K562 (cell line): ENCODE results near the gene OR4K14. TPM values are rescaled to one million over a fixed set of nuclear protein-coding genes. Genes with fewer than 3 reads are reported as not detected.
A peak's percentile ranks its signal among the peaks of the same experiment; 100 is the strongest.

Experiments
- EP300 ChIP-seq: IDR thresholded peaks from 2 replicates; pipeline ENCODE4 v1.6.1; 2012; ENCODE audit warnings: low read length, improper control_type of control experiment
- HES1 ChIP-seq: fragments of 450-650 bp; IDR thresholded peaks from 2 replicates; pipeline ENCODE4 v1.6.1; 2016; ENCODE audit warnings: low read depth, mild to moderate bottlenecking, moderate library complexity
- MYBL2 ChIP-seq, 2 experiments: fragments of 450-650 bp in 1 of 2; sonication (generic) in 1 of 2; formaldehyde crosslinking in 1 of 2; IDR thresholded peaks; 2 replicates each; pipeline versions ENCODE4 v1.6.1 to v1.8.1; 2017 to 2022; ENCODE audit warnings: borderline replicate concordance in 1 of 2, inconsistent platforms in 1 of 2, low read depth in 1 of 2, mild to moderate bottlenecking in 1 of 2, missing genetic modification reagents in 1 of 2, moderate library complexity in 1 of 2
- NFE2L1 ChIP-seq: fragments of 450-650 bp; IDR thresholded peaks from 2 replicates; pipeline ENCODE4 v1.6.1; 2016; ENCODE audit warnings: missing genetic modification characterization, low read depth, mild to moderate bottlenecking, missing compliant biosample characterization, moderate library complexity, borderline replicate concordance
- NFIC ChIP-seq: fragments of 450-650 bp; IDR thresholded peaks from 2 replicates; pipeline ENCODE4 v1.6.1; 2017; ENCODE audit warnings: mild to moderate bottlenecking, inconsistent platforms
- POLR2B ChIP-seq: fragments of 450-650 bp; IDR thresholded peaks from 2 replicates; pipeline ENCODE4 v1.6.1; 2018; ENCODE audit warnings: low read depth; ENCODE audit not compliant: partially characterized antibody
- POLR2H ChIP-seq: IDR thresholded peaks from 2 replicates; pipeline ENCODE4 v1.6.1; 2016; ENCODE audit warnings: missing genetic modification characterization, low read depth, mild to moderate bottlenecking, control low read depth, missing compliant biosample characterization, moderate library complexity
- PTRF ChIP-seq: fragments of 450-650 bp; IDR thresholded peaks from 2 replicates; pipeline ENCODE4 v1.6.1; 2016; ENCODE audit warnings: mild to moderate bottlenecking, missing genetic modification characterization, missing compliant biosample characterization
- SAFB2 ChIP-seq: fragments of 200-400 bp; formaldehyde crosslinking; IDR thresholded peaks from 2 replicates; pipeline ENCODE4 v1.6.1; 2018; ENCODE audit warnings: borderline replicate concordance, low read length, low read depth, moderate library complexity; ENCODE audit not compliant: severe bottlenecking
- SETDB1 ChIP-seq: IDR thresholded peaks from one replicate; pipeline ENCODE4 v1.6.1; 2012; ENCODE audit warnings: low read length, control low read depth, inconsistent platforms
- SMARCA4 ChIP-seq: fragments of 450-650 bp; IDR thresholded peaks from 2 replicates; pipeline ENCODE4 v1.6.1; 2016
- SNRNP70 ChIP-seq: fragments of 200-400 bp; formaldehyde crosslinking; optimal IDR thresholded peaks from 2 replicates; pipeline ENCODE3; 2017; ENCODE audit warnings: low read depth, low read length
- THAP12 ChIP-seq: fragments of 250-450 bp; sonication (Bioruptor Pico); IDR thresholded peaks from 2 replicates; pipeline ENCODE4 v1.9.0; 2021; ENCODE audit warnings: mild to moderate bottlenecking, inconsistent platforms
- ZBTB11 ChIP-seq, 3 experiments: fragments of 200-800 bp in 1 of 3; fragments of 250-450 bp in 1 of 3; fragments of 450-650 bp in 1 of 3; sonication (Bioruptor Pico) in 1 of 3; sonication (Bioruptor generic) in 1 of 3; formaldehyde crosslinking in 1 of 3; IDR thresholded peaks; 2 replicates each; pipeline versions ENCODE4 v1.6.1 to v1.8.0; 2016 to 2022; ENCODE audit warnings: mild to moderate bottlenecking in 2 of 3, missing genetic modification characterization in 2 of 3, missing compliant biosample characterization in 1 of 3, moderate library complexity in 1 of 3
- ZNF146 ChIP-seq: IDR thresholded peaks from one replicate; pipeline ENCODE4 v1.6.1; 2018; ENCODE audit warnings: missing compliant biosample characterization; ENCODE audit not compliant: unreplicated experiment
- ZNF3 ChIP-seq: fragments of 250-450 bp; sonication (Bioruptor Pico); IDR thresholded peaks from 2 replicates; pipeline ENCODE4 v1.5.0; 2021; ENCODE audit warnings: mild to moderate bottlenecking, moderate library complexity
- ZNF644 ChIP-seq: fragments of 200-800 bp; sonication (Bioruptor generic); IDR thresholded peaks from 2 replicates; pipeline ENCODE4 v1.6.1; 2016; ENCODE audit warnings: low read depth, missing genetic modification characterization, missing compliant biosample characterization
- ZNF76 ChIP-seq: fragments of 250-450 bp; sonication (Bioruptor Pico); IDR thresholded peaks from 2 replicates; pipeline ENCODE4 v1.4.0; 2020; ENCODE audit warnings: mild to moderate bottlenecking, moderate library complexity, borderline replicate concordance
- ZNF766 ChIP-seq: fragments of 200-800 bp; sonication (Bioruptor generic); conservative IDR thresholded peaks from 2 replicates; pipeline ENCODE4 v1.6.1; 2016; ENCODE audit warnings: missing genetic modification characterization, missing compliant biosample characterization
- ZNF778 ChIP-seq: fragments of 450-650 bp; formaldehyde crosslinking; IDR thresholded peaks from 2 replicates; pipeline ENCODE4 v1.4.0; 2020; ENCODE audit warnings: mild to moderate bottlenecking, moderate library complexity
- ZZZ3 ChIP-seq: fragments of 450-650 bp; IDR thresholded peaks from 2 replicates; pipeline ENCODE4 v1.6.1; 2016; ENCODE audit warnings: antibody characterized with exemption, mild to moderate bottlenecking, moderate library complexity
- polyA plus RNA-seq, 8 experiments: library from polyadenylated mRNA; depleted of rRNA in 4 of 8; stranded (reverse) in 5 of 8; unstranded in 3 of 8; fragments of >200 nt; fragmentation: Nextera tagmentation in 2 of 8; fragmentation: Illumina TruSeq in 1 of 8; extraction: Ambion mirVana in 2 of 8; extraction: Trizol in 1 of 8; gene quantifications; 2 replicates each; pipeline versions ENCODE4 v1.2.1 to v1.2.3, GENCODE V29; 2011 to 2014; ENCODE audit warnings: inconsistent platforms in 1 of 8, missing spikeins in 1 of 8
- total RNA-seq, 7 experiments: library from RNA; depleted of rRNA in 6 of 7; stranded (reverse); fragments of >200 nt in 6 of 7; fragmentation: Illumina TruSeq in 2 of 7; extraction: Trizol in 2 of 7; gene quantifications; 2 replicates each; pipeline versions ENCODE4 v1.2.1 to v1.2.3, GENCODE V29; 2011 to 2021; ENCODE audit warnings: low replicate concordance in 1 of 7

The OR4K14 gene
- total and polyA plus RNA-seq, 9 of the 15 experiments (the other 6 are each of a cell fraction or from before 2014, with no cell fraction given): not detected

- TF ChIP-seq THAP12 (CRISPR knock-in tag) (no peak), HES1 (no peak), NFE2L1 (tag) (no peak), ZNF766 (CRISPR knock-in tag) (no peak), ZBTB11 (CRISPR knock-in tag; IDR thresholded peaks at IDR 0.05) (no peak), POLR2B (no peak), ZNF3 (no peak), SAFB2 (no peak), PTRF (no peak), ZNF778 (no peak), ZNF644 (tag) (no peak), SETDB1 (no peak), EP300 (peak; percentile 2; the same call in 1 of the 2 replicates), ZNF146 (CRISPR knock-in tag) (no peak), NFIC (no peak), ZNF76 (CRISPR knock-in tag) (no peak), SMARCA4 (peak; percentile 75; the same call in 1 of the 2 replicates), ZZZ3 (no peak), POLR2H (tag) (no peak), MYBL2 (IDR thresholded peaks at IDR 0.05; ENCODE audit: low read depth) (no peak), MYBL2 (CRISPR knock-in tag; IDR thresholded peaks at IDR 0.05; ENCODE audit: borderline replicate concordance) (no peak), SNRNP70 (no peak)
Observed at GRCh38 chr14:20044243-20044642, 25.1 kb upstream of the OR4K14 start (continued).
